NCI-H82 treated with DMSO at 0.1 percent for 48 hours (cell line): ENCODE data around the gene GRK6.
"Not testable (repeated sequence)": the region's sequence is repeated elsewhere in the genome, so short reads cannot be mapped to it uniquely, and the experiment has no call there.

Experiments used
- DNase-seq: peaks from one replicate; lab custom pipeline; 2025; ENCODE audit not compliant: unreplicated experiment; lab: John Stamatoyannopoulos, UW

The GRK6 gene

GRCh38 chr5:177397875-177398390, 28.5 kb upstream of the GRK6 start:
- DNase-seq: no peak

DNA sequence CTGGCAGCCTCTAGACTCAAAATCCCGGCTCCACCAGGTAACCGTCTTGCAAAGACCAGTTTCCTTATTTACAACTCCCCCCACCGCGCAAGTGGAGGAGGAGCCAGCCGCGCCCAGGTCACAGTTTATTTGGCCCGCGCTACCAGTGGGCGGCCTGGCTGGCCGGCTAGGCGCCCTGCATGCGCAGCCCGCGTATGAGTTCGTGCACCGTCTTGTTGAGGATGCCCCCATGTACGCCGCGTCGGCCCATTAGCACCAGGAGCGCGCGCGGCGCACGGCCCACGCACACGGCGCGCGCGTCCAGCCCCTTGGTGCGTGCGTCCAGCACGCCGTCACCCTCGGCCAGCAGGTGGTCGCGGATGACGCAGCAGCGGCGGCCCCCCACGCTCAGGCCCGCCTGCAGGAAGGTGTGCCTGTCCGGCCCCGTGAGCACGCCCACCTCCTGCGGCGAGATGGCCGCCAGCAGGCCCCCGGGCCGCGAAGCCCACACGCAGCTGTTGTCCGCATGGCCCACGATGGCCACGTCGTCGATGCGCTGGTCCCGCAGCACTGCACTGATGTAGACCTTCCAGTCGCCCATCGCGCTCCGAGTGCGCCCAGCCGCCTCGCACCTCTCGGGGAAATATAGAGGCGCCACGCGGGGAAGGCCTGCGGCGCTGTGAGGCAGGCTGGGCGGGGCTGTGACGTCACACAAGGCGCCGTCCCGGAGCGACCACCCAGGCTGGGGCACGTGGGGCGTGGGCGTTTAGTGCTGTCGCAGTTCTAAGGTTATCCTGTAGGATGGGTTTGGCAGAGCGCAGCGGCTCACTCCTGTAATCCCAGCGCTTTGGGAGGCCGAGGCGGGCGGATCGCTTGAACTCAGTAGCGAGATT, 26.2 kb upstream of the GRK6 start, which contains the start of gene PFN3:
Gene PFN3, minus strand, starts transcription at position 665 of the 872 bp plus-strand sequence. Its CDS starts 85 bp downstream, at position 580.
- DNase-seq: no peak

DNA sequence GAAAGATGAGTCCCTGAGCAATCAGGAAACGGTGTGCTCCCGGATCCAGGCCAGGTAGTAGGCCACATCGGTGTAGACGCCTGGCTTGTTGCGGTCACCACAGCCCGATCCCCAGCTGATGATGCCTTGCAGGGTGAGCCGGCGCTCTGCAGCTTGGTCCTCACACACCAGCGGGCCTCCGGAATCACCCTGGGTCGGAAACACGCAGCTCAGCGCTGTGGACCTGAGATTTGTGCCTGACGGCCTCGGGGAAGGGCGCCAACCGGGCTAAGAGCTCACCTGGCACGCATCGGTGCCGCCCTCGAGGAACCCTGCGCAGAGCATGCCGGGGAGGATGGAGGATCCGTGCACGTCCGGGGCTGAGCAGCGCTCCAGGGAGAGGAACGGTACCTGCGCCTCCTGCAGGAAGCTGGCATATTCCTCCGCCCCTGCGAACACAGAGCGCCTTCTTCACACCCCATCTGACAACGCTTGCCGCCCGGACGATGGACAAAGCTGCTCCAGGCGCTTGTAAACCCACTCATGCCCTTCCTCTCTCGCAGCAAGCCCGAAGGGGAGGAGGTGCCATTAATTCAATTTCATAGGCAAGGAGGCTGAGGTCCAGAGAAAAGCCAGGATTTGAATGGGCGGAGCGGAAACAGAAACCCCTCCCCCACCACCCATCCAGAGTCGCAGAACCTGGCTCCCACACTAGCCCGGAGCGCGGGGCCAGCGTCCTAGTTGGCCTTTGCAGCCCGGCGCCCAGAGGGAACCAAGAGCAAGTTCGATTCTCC, 24.0 kb upstream of the GRK6 start:
- DNase-seq: peak; percentile 55

DNA sequence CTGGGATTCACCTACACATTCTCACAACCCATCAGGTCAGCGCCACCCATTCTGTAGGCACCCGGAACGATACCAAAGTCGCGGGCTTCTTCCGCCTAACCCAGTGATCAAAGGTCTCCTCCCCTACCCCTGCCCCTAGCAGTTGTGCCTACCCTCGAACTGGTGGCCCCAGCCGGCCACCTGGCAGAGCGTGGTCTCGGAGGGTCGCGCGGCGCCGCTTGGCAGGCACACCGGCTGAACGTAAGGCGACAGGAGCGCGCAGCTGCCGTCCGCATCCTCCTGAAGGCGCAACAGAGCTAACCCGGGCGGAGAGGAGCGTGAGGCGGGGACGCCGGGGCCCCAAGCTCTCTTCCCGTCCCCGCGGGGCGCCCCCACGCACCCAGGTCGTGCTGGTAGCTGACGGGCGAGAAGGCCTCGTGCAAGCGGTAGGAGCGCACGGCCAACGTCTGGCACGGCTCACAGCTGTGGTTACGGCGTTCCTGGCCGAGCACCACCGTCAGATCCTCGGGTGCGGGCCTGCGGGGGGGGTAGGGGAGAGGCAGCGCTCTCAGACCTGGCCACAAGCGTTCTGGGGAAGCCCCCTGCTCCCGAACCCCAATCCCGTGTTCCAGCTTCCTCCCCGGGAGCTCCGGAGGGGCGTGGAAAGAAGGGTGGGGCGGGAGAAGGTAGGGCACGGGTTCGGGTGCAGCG, 23.2 kb upstream of the GRK6 start:
- no peak for DNase-seq

- peak; percentile 25 for DNase-seq
These were observed 22.5 kb upstream of the GRK6 start for GRCh38 chr5:177403792-177404640.

- no peak for DNase-seq
These were observed 21.8 kb upstream of the GRK6 start for GRCh38 chr5:177404641-177405179.

- DNase-seq: no peak
These were observed 21.2 kb upstream of the GRK6 start for GRCh38 chr5:177405312-177405711.

DNA sequence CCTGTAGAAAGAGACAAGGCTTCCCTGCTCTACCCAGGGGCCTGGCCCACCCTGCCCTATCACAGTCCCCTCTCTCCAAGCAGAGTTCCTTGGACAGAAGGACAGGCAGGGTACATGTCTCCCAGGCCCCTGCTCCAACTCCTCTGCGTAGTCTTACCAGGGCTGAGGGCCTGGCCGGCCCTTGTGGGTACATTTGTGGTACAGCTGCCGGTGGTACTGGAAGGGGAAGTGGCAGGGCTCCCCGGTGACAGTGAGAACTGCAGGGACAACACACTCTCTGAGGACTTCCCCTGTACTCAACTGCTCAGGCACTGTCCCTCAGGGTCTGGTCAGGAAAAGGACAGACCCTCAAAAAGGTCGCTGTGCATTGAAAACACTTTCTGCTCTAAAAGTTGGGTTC, 20.7 kb upstream of the GRK6 start:
- no peak for DNase-seq

- no peak for DNase-seq
These were observed 17.3 kb upstream of the GRK6 start, which contains the start of gene F12 for GRCh38 chr5:177409043-177409801. F12 (minus strand) TSS chr5:177409564; CDS start chr5:177409527, 37 bp downstream.

DNA sequence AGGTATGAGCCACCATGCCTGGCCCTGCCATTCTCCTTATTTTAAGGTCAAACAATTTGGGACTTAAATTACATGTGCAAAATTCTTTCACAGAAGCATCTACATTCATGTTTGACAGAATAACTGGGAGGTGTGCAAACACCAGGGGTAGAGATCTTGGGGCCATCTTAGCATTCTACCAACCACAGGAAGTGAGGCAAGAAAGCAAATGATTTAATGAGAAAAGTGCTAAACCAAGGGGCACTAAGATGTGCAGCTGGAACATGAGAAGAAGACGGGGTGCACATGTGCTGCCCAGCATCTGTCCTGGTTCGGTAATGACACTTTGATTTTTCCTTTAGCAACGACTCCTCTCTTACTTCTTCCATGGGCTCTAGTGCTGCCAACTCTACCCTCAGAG, 15.9 kb upstream of the GRK6 start:
- no peak for DNase-seq

GRCh38 chr5:177412603-177413233, 13.8 kb upstream of the GRK6 start:
- no peak for DNase-seq

GRCh38 chr5:177414481-177414880, 12.0 kb upstream of the GRK6 start:
- no peak for DNase-seq

DNA sequence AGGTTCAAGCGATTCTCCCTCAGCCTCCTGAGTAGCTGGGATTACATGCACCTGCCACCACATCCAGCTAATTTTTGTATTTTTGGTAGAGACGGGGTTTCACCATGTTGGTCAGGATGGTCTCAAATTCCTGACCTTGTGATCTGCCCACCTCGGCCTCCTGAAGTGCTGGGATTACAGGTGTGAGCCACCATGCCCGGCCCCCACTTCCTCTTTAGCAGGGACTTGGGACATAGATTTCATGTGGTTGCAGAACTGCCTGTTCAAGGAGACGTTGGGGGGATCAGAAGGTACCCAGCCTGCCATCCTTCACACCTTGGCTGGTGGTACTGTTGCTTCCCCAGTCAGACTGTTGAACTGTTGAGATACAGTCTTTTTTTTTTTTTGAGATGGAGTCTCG, 9.4 kb upstream of the GRK6 start:
- not testable (repeated sequence) for DNase-seq

DNA sequence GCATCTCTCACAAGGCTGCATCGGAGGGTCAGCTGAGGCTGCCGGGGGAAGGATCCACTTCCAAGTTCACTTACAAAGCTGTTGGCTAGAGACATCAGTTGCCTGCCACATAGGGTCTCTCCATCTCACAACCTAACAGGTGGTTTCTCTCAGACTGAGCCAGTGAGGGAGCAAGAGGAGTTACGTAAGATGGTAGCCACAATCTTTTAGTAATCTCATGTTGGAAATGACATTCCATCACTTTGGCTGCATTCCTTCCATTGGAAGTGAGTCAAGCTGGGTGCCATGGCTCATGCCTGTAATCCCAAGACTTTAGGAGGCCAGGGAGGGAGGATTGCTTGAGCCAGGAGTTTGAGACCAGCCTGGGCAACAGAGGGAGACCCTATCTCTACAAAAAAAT, 7.4 kb upstream of the GRK6 start:
- DNase-seq: no peak

GRCh38 chr5:177420472-177420871, 6.0 kb upstream of the GRK6 start:
- DNase-seq: not testable (repeated sequence)

GRCh38 chr5:177421062-177421798, 5.2 kb upstream of the GRK6 start:
- DNase-seq: no peak

- no peak for DNase-seq
These were observed 2.8 kb upstream of the GRK6 start for GRCh38 chr5:177423671-177424070.

DNA sequence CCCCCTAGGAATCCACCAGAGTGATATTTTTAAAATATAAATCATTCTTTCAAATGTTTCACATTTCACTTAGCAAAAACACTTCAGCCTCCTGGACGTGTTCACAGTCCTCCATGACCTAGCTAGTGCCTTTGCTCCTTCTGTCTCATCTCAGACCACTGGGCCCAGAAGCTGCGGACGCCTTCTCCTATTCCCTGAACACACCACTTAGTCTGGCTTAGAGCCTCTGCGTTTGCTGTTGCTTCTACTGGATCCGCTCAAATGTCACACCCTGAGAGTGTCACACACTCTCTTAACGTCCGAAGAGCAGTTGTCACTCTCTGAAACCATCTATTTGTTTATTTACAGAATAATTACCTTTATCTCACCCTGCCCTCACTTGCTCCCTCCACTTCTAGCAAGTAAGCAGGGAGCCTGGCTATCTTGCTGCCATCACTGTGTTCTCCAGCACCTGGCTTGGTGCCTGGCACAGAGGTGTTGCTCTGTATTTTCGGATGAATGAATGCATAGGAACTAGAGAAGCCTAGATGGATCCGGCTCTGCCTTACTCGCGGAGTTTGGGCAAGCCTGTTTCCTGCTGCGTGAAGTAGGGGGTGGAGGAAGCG, 1.2 kb upstream of the GRK6 start:
- DNase-seq: no peak
